B cell (primary cell): Measurements from ENCODE around the gene CNTD1. TPM values are rescaled to one million over a fixed set of nuclear protein-coding genes. Genes with fewer than 3 reads are reported as not detected.

ENCODE experiments used
- ATAC-seq: fragments of 200-7000 bp; cut with Tn5 transposase; one replicate; pipeline ENCODE4 v1.10.0; 2021; ENCODE audit warnings: low read depth, mild to moderate bottlenecking, moderate number of reproducible peaks, moderate library complexity
- CTCF ChIA-PET: fragments of 350-600 bp; sonication (Branson Sonifier 250); formaldehyde crosslinking; loops from one replicate; lab custom pipeline; 2021; ENCODE audit warnings: antibody characterized with exemption, inconsistent platforms; lab: Charles Lee
- POLR2A ChIA-PET: fragments of 350-600 bp; sonication (Branson Sonifier 250); formaldehyde crosslinking; loops from one replicate; lab custom pipeline; 2021; ENCODE audit warnings: antibody characterized with exemption; lab: Charles Lee
- DNase-seq: peaks from one replicate; pipeline ENCODE4 v3.0.0; 2013
- H2AFZ ChIP-seq: 2 replicates; pipeline ENCODE4 v1.6.1; 2012; ENCODE audit warnings: mild to moderate bottlenecking, low read depth, low read length; ENCODE audit not compliant: insufficient read depth, poor library complexity, severe bottlenecking
- H3K27ac ChIP-seq, 2 donors: 1 replicate in 1 of 2; 2 replicates in 1 of 2; pipeline ENCODE4 v1.5.1; 2012 to 2013; ENCODE audit warnings: low read length in 2 of 2, mild to moderate bottlenecking in 2 of 2, moderate library complexity in 1 of 2
- H3K27me3 ChIP-seq, 4 experiments: fragments of 200-600 bp in 1 of 4; sonication (generic) in 1 of 4; replicated peaks in 1 of 4; 1 replicate in 2 of 4; 2 replicates in 2 of 4; pipeline versions ENCODE4 v1.6.1 to v1.7.0; 2013 to 2016; ENCODE audit warnings: low read length in 3 of 4, mild to moderate bottlenecking in 2 of 4, mixed read lengths in 1 of 4, moderate library complexity in 1 of 4; ENCODE audit not compliant: insufficient read depth in 4 of 4, control insufficient read depth in 3 of 4; ENCODE audit errors: control extremely low read depth in 1 of 4
- H3K36me3 ChIP-seq, 2 experiments: replicated peaks in 1 of 2; 1 replicate in 1 of 2; 2 replicates in 1 of 2; pipeline versions ENCODE4 v1.6.1 to v1.7.1; 2013; ENCODE audit warnings: low read length in 1 of 2; ENCODE audit not compliant: insufficient read depth in 2 of 2, control insufficient read depth in 1 of 2; ENCODE audit errors: control extremely low read depth in 1 of 2, extremely low read depth in 1 of 2
- H3K4me1 ChIP-seq, 2 donors: fragments of 200-600 bp in 1 of 2; sonication (generic) in 1 of 2; 1 replicate in 1 of 2; 2 replicates in 1 of 2; pipeline versions ENCODE4 v1.5.1 to v1.6.1; 2013 to 2017; ENCODE audit warnings: low read length in 2 of 2; ENCODE audit not compliant: control insufficient read depth in 2 of 2, insufficient read depth in 2 of 2
- H3K4me2 ChIP-seq: replicated peaks from 2 replicates; pipeline ENCODE3; 2012; ENCODE audit warnings: mild to moderate bottlenecking, low read depth, low read length; ENCODE audit not compliant: poor library complexity, severe bottlenecking
- H3K4me3 ChIP-seq, 5 experiments: fragments of 200-600 bp in 1 of 5; sonication (generic) in 1 of 5; 1 replicate in 3 of 5; 2 replicates in 2 of 5; pipeline versions ENCODE4 v1.5.1 to v1.7.0; 2011 to 2016; ENCODE audit warnings: low read length in 4 of 5, mild to moderate bottlenecking in 4 of 5, low read depth in 2 of 5, control low read depth in 1 of 5, moderate library complexity in 1 of 5; ENCODE audit not compliant: insufficient read depth in 1 of 5; ENCODE audit errors: control extremely low read depth in 1 of 5, extremely low read depth in 1 of 5
- H3K79me2 ChIP-seq: fragments of 200-600 bp; sonication (generic); one replicate; pipeline ENCODE4 v1.6.0; 2016; ENCODE audit warnings: low read length; ENCODE audit not compliant: control insufficient read depth, insufficient read depth
- H3K9ac ChIP-seq: fragments of 200-600 bp; sonication (generic); 2 replicates; pipeline ENCODE4 v1.6.1; 2017; ENCODE audit warnings: mild to moderate bottlenecking, low read length, moderate library complexity
- H3K9me3 ChIP-seq, 3 donors: one replicate each; pipeline versions ENCODE4 v1.6.1 to v1.7.1; 2013; ENCODE audit warnings: low read length in 2 of 3; ENCODE audit not compliant: control insufficient read depth in 2 of 3, insufficient read depth in 1 of 3; ENCODE audit errors: control extremely low read depth in 1 of 3
- H4K20me1 ChIP-seq: 2 replicates; pipeline ENCODE4 v1.6.0; 2012; ENCODE audit warnings: mild to moderate bottlenecking, low read length; ENCODE audit not compliant: insufficient read depth, control insufficient read depth, poor library complexity, severe bottlenecking
- H3K27ac Mint-ChIP-seq: one replicate; pipeline ENCODE4 v1.8.0; 2021; ENCODE audit warnings: mixed read lengths
- H3K27me3 Mint-ChIP-seq: one replicate; pipeline ENCODE4 v1.8.0; 2021; ENCODE audit warnings: mixed read lengths
- H3K4me1 Mint-ChIP-seq: one replicate; pipeline ENCODE4 v1.8.0; 2021; ENCODE audit warnings: mixed read lengths
- H3K4me3 Mint-ChIP-seq: one replicate; pipeline ENCODE4 v1.8.0; 2021; ENCODE audit warnings: mixed read lengths
- H3K9me3 Mint-ChIP-seq: one replicate; pipeline ENCODE4 v1.8.0; 2022; ENCODE audit warnings: mixed read lengths; ENCODE audit not compliant: insufficient read depth
- CTCF ChIP-seq: fragments of 200-600 bp; IDR thresholded peaks from one replicate; pipeline ENCODE4 v1.8.0; 2022; ENCODE audit warnings: antibody characterized with exemption, mild to moderate bottlenecking
- EZH2 ChIP-seq: IDR thresholded peaks from 2 replicates; pipeline ENCODE4 v1.6.1; 2012; ENCODE audit warnings: borderline replicate concordance, low read depth, mild to moderate bottlenecking, moderate library complexity, low read length; ENCODE audit not compliant: insufficient read depth, poor library complexity, severe bottlenecking
- WGBS: methylation state at CpG from one replicate; pipeline ENCODE4 v1.1.5; 2013; ENCODE audit warnings: missing lambda C conversion rate; ENCODE audit not compliant: insufficient coverage; 5-methylcytosine and 5-hydroxymethylcytosine counted together
- intact Hi-C: fragments of 100-400 bp; cut with micrococcal nuclease; formaldehyde crosslinking; loops from one replicate; pipeline ENCODE4 v1.10.0; 2022
- polyA plus RNA-seq: library from polyadenylated mRNA; depleted of rRNA; stranded (reverse); fragments of >200 nt; gene quantifications from 2 replicates; pipeline ENCODE4 v1.2.3, GENCODE V29; 2012
- total RNA-seq, 2 donors: library from RNA; stranded (reverse); fragments of 120-200 nt in 1 of 2; gene quantifications; 1 replicate in 1 of 2; 2 replicates in 1 of 2; pipeline versions ENCODE4 v1.2.3 to v1.2.4, GENCODE V29; 2013 to 2022

CNTD1 gene
- total and polyA plus RNA-seq, 2 donors (not counting 1 experiment from before 2014, with no cell fraction given), result not detected

GRCh38 chr17:42844271-42844670, 45.6 kb downstream of the CNTD1 start, which contains the start of gene AOC2:
TSS of gene AOC2 (plus strand) at chr17:42844580. CDS start at chr17:42844627, 47 bp downstream.
- H3K27ac Mint-ChIP-seq, result no peak within 1 kb of the TSS
- Histone ChIP-seq H3K4me1 (no peaks in the 10 kb centered on the region), H3K4me2 (no peak within 1 kb of the TSS), H4K20me1 (no peaks in the 10 kb centered on the region), H3K27ac (no peak within 1 kb of the TSS), H3K36me3 (peaks cover 4 to 59% of the 10 kb centered on the region in 2 experiments), H3K27me3 (no peaks in the 10 kb centered on the region), H3K79me2 (no peaks in the 10 kb centered on the region), H3K4me3 (no peak within 1 kb of the TSS), H2AFZ (no peak within 1 kb of the TSS), H3K9ac (no peak within 1 kb of the TSS), H3K9me3 (no peaks in the 10 kb centered on the region)
- DNase-seq (no peak), ATAC-seq (no peak)
- no peaks in the 10 kb centered on the region for H3K9me3 Mint-ChIP-seq
- H3K4me1 Mint-ChIP-seq, result no peaks in the 10 kb centered on the region
- TF ChIP-seq CTCF, result no peak
- no peak for TF ChIP-seq EZH2
- no peaks in the 10 kb centered on the region for H3K27me3 Mint-ChIP-seq
- ChIA-PET POLR2A (interaction anchor here (0.6 to 1.3 kb wide), 2 partner anchors 10 to 639 kb away, joined by 3 to 4 read pairs; no protein-coding TSS in a partner anchor), CTCF (interaction anchor here (0.8 to 3.7 kb wide), 5 partner anchors 11 to 495 kb away, joined by 3 to 30 read pairs (median 5); partner anchors contain the start of genes BECN1, PSME3 and RPL27)
- WGBS, result 72% methylated on average over 4 of the region's 4 CpGs
- intact Hi-C loops, result loop anchor here (10.0 kb wide), 1 partner anchor 91 kb away; no protein-coding TSS in a partner anchor
- no peak within 1 kb of the TSS for H3K4me3 Mint-ChIP-seq
